Hepatocyte (in vitro differentiated cells): ENCODE measurements around the gene TXNDC17.

Source experiments
- CTCF ChIP-seq: fragments of 200-600 bp; sonication (generic); IDR thresholded peaks from 2 replicates; pipeline ENCODE4 v1.5.1; 2016; ENCODE audit warnings: antibody characterized with exemption, mild to moderate bottlenecking; ENCODE audit not compliant: poor library complexity
- EZH2 ChIP-seq: fragments of 200-600 bp; sonication (generic); IDR thresholded peaks from 2 replicates; pipeline ENCODE4 v1.6.1; 2016; ENCODE audit warnings: antibody characterized with exemption, mild to moderate bottlenecking, borderline replicate concordance
- EZH2phosphoT487 ChIP-seq: fragments of 200-600 bp; sonication (generic); IDR thresholded peaks from one replicate; pipeline ENCODE4 v1.6.1; 2018; ENCODE audit warnings: antibody characterized with exemption, mild to moderate bottlenecking, low read depth, moderate library complexity; ENCODE audit not compliant: unreplicated experiment, severe bottlenecking

GRCh38 chr17:6677946-6678345 is 37.1 kb downstream of the TXNDC17 start:
- TF ChIP-seq EZH2 (no peak), CTCF (no peak), EZH2phosphoT487 (no peak)
